Kidney (tissue), 14 donors: ENCODE results near the gene AKR1B1. TPM values are rescaled to one million over a fixed set of nuclear protein-coding genes. Genes with fewer than 3 reads are reported as not detected.
A peak's percentile ranks its signal among the peaks of the same experiment; 100 is the strongest.

Source experiments
- DNase-seq, 5 donors: peaks; one replicate each; pipeline ENCODE4 v3.0.0-alpha.2; 2013 to 2020
- FAIRE-seq: peaks from 2 replicates; lab custom pipeline; 2012; peaks lifted over from hg19 to GRCh38; lab: Jason Lieb, UNC
- H3K27ac ChIP-seq, 2 donors: one replicate each; pipeline ENCODE4 v1.7.0; 2013; ENCODE audit warnings: low read depth in 2 of 2, low read length in 2 of 2, inconsistent platforms in 1 of 2
- H3K27me3 ChIP-seq: one replicate; pipeline ENCODE4 v1.7.1; 2013; ENCODE audit warnings: low read length, inconsistent platforms; ENCODE audit not compliant: control insufficient read depth, insufficient read depth
- H3K36me3 ChIP-seq, 3 donors: one replicate each; pipeline versions ENCODE4 v1.7.0 to v1.7.1; 2013; ENCODE audit warnings: low read length in 3 of 3, control low read depth in 1 of 3, inconsistent platforms in 1 of 3; ENCODE audit not compliant: insufficient read depth in 3 of 3, control insufficient read depth in 2 of 3
- H3K4me1 ChIP-seq, 3 donors: one replicate each; pipeline versions ENCODE4 v1.7.0 to v1.7.1; 2013; ENCODE audit warnings: low read length in 3 of 3, inconsistent platforms in 1 of 3, low read depth in 1 of 3; ENCODE audit not compliant: control insufficient read depth in 2 of 3, insufficient read depth in 2 of 3
- H3K4me3 ChIP-seq, 3 donors: one replicate each; pipeline versions ENCODE4 v1.7.0 to v1.8.1; 2013; ENCODE audit warnings: low read length in 3 of 3, control low read depth in 1 of 3, inconsistent platforms in 1 of 3
- H3K9ac ChIP-seq, 3 donors: one replicate each; pipeline versions ENCODE4 v1.7.0 to v1.7.1; 2013; ENCODE audit warnings: low read length in 3 of 3, control low read depth in 1 of 3, inconsistent platforms in 1 of 3
- H3K9me3 ChIP-seq, 3 donors: one replicate each; pipeline versions ENCODE4 v1.7.0 to v1.7.1; 2013; ENCODE audit warnings: low read length in 3 of 3, control low read depth in 1 of 3, inconsistent platforms in 1 of 3; ENCODE audit not compliant: control insufficient read depth in 2 of 3, insufficient read depth in 1 of 3
- intact Hi-C: fragments of 100-400 bp; cut with DNase I; formaldehyde crosslinking; loops from one replicate; pipeline ENCODE4 v1.11.1; 2022
- polyA plus RNA-seq: library from polyadenylated mRNA; stranded (reverse); fragments of 350-450 nt; fragmentation: Illumina TruSeq; extraction: RNeasy Lipid Tissue Mini Kit (QIAGEN cat#74804); gene quantifications from one replicate; pipeline ENCODE4 v1.2.3, GENCODE V29; 2014; ENCODE audit warnings: low read depth, low replicate concordance; ENCODE audit not compliant: insufficient read depth
- total RNA-seq: library from RNA; stranded (reverse); fragmentation: NEBNext Ultra II Directional; extraction: Animal tissue kit (Norgen Biotek cat#: 25700); gene quantifications from one replicate; pipeline ENCODE4 v1.2.1, GENCODE V29; 2021
- TF ChIP-seq, protein P1 (sequence below): IDR thresholded peaks from 3 replicates; pipeline ENCODE4 v1.5.1; 2012; ENCODE audit warnings: mild to moderate bottlenecking, moderate library complexity, borderline replicate concordance; ENCODE audit not compliant: insufficient read depth; ENCODE audit errors: extremely low read depth
- donor health status: control.
- donor health status: control.
- donor health status: control.
- donor health status: control.
- donor health status: control.
- donor health status: DM: yes; HTN: yes; CAD: no.
- donor health status: Normal renal cell carcinoma (clear cell type).

Gene AKR1B1
- total and polyA plus RNA-seq, 2 donors from 2014 or later, result 93.8 to 183 TPM

GRCh38 chr7:134474828-134475227 is 15.9 kb upstream of the AKR1B1 start:
- FAIRE-seq (no peak), DNase-seq (no peak)
- Histone ChIP-seq H3K9ac (no peak overlapping the region), H3K36me3 (no peaks in the 10 kb centered on the region), H3K9me3 (no peaks in the 10 kb centered on the region), H3K4me3 (no peak overlapping the region), H3K27ac (no peak overlapping the region), H3K27me3 (no peaks in the 10 kb centered on the region), H3K4me1 (no peaks in the 10 kb centered on the region)
- intact Hi-C loops, result no loop called here
- TF ChIP-seq, protein P1, sequence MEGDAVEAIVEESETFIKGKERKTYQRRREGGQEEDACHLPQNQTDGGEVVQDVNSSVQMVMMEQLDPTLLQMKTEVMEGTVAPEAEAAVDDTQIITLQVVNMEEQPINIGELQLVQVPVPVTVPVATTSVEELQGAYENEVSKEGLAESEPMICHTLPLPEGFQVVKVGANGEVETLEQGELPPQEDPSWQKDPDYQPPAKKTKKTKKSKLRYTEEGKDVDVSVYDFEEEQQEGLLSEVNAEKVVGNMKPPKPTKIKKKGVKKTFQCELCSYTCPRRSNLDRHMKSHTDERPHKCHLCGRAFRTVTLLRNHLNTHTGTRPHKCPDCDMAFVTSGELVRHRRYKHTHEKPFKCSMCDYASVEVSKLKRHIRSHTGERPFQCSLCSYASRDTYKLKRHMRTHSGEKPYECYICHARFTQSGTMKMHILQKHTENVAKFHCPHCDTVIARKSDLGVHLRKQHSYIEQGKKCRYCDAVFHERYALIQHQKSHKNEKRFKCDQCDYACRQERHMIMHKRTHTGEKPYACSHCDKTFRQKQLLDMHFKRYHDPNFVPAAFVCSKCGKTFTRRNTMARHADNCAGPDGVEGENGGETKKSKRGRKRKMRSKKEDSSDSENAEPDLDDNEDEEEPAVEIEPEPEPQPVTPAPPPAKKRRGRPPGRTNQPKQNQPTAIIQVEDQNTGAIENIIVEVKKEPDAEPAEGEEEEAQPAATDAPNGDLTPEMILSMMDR, result no peak

DNA sequence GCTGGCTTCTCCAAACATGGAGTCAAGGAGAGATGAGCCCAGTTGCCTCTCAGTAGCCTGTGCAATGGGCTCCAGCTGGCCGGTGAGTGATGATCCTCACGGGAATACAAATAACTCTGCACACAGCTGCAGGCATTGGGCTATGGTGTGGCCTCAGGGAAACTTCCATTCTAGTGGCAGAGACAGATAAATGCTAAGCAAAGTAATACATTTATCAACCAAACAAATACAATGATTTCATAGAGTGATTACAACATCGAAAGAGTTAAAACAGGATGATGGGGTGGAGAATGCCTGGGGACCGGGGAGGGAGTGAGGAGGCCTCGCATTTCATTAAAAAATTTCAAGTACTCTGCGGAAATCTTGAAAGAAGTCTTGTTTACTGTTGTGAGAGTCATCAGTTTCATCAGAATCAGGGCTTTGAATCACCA is 15.0 kb upstream of the AKR1B1 start:
- Histone ChIP-seq H3K4me1 (no peaks in the 10 kb centered on the region), H3K36me3 (no peaks in the 10 kb centered on the region), H3K27me3 (no peaks in the 10 kb centered on the region), H3K9me3 (no peaks in the 10 kb centered on the region), H3K27ac (no peak overlapping the region), H3K4me3 (no peak overlapping the region), H3K9ac (no peak overlapping the region)
- peak in 1 of 5 donors; percentile 38 for DNase-seq
- TF ChIP-seq, protein P1, result no peak
- intact Hi-C loops, result no loop called here
- no peak for FAIRE-seq

DNA sequence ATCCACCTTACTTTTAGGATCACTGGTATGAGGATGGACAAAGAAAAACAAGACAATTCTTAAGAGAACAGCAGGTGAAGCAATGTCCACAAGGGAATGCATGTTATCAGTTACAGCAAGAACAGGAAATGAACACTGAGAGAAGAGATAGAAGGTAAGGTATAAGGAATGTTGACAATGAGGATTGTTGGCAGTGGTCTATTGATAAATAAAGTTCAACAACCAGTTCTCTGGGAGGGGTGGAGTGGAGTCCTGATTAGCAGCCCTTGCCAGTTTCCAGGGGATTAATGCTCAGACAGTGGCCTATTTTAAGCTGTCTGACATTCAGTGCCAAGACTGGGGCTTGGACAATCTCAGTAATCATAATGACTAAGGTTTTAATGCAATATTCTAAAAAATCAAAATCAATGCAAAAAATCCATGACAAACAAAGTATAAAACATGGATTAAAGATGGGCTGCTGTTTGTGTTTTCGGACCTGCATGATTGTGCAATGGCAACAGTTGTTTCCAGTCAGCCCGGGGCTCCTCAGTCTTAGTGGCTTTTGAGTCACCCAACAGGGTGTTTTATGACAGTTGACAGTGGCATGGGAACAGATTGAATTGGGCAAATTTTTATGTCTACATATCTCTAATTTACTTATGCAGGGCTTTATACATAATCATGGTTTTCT is 13.8 kb upstream of the AKR1B1 start:
- DNase-seq (no peak), FAIRE-seq (no peak)
- no peaks in the 10 kb centered on the region for H3K9me3 ChIP-seq
- no peak overlapping the region for H3K4me3 ChIP-seq
- no peak overlapping the region for H3K9ac ChIP-seq
- H3K4me1 ChIP-seq, result no peaks in the 10 kb centered on the region
- no peak overlapping the region for H3K27ac ChIP-seq
- no peaks in the 10 kb centered on the region for H3K36me3 ChIP-seq
- TF ChIP-seq, protein P1, result no peak
- intact Hi-C loops, result no loop called here
- H3K27me3 ChIP-seq, result no peaks in the 10 kb centered on the region
